ENCODE results near the gene LONP2.

DNA sequence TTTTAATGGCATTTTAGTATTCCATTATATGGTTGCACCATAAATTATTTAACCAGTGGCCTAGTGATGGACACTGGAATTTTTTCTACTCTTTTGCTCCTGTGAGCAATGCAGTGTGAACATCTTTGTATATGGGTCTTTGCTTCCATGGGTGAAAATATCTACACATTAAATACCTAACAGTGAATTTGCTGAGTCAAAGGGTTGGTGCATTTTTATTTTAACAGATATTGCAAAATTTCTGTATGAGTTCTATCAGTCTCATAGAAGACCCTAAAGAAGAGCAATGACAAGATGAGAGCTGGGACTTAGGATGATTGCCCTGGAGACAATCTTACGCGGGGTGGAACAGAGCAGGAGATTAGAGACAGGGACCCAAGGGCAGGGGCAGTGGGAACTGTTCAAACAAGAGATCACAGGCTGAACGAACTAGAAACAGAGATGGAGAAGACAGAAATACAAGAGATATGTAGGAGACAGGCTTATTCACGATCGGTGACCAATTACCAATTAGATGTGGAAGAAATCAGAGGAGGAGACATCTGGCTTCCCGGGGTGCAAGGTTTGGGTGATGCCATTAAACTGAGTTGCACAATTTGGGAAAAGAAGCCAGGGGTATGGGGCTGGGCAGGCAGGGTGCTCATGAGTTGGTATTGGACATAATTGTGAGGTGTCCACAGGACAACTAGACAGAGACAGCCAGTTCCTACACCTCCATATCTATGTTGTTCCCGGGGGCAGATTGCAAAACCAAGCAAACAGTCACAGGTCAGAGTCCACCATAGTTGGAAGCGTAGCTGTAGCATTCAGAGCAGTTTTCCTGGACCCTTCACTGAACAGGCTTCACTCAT lies 39.9 kb upstream of the LONP2 start:
- TF ChIP-seq, protein P1, sequence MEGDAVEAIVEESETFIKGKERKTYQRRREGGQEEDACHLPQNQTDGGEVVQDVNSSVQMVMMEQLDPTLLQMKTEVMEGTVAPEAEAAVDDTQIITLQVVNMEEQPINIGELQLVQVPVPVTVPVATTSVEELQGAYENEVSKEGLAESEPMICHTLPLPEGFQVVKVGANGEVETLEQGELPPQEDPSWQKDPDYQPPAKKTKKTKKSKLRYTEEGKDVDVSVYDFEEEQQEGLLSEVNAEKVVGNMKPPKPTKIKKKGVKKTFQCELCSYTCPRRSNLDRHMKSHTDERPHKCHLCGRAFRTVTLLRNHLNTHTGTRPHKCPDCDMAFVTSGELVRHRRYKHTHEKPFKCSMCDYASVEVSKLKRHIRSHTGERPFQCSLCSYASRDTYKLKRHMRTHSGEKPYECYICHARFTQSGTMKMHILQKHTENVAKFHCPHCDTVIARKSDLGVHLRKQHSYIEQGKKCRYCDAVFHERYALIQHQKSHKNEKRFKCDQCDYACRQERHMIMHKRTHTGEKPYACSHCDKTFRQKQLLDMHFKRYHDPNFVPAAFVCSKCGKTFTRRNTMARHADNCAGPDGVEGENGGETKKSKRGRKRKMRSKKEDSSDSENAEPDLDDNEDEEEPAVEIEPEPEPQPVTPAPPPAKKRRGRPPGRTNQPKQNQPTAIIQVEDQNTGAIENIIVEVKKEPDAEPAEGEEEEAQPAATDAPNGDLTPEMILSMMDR (IDR thresholded peaks at IDR 0.05), result no peak
- TF ChIP-seq POLR2A (IDR thresholded peaks at IDR 0.05), result no peak
